Colonic mucosa (tissue), 4 donors: ENCODE results near the gene LILRB1. TPM values are rescaled to one million over a fixed set of nuclear protein-coding genes. Genes with fewer than 3 reads are reported as not detected.

Source experiments
- DNase-seq: peaks from one replicate; pipeline ENCODE4 v3.0.0-alpha.2; 2020
- H3K27ac ChIP-seq: fragments of 200-600 bp; one replicate; pipeline ENCODE4 v1.8.0; 2021
- H3K27me3 ChIP-seq: fragments of 200-600 bp; one replicate; pipeline ENCODE4 v1.8.0; 2021
- H3K36me3 ChIP-seq: fragments of 200-600 bp; one replicate; pipeline ENCODE4 v1.8.0; 2021
- H3K4me1 ChIP-seq: fragments of 200-600 bp; one replicate; pipeline ENCODE4 v1.8.0; 2021; ENCODE audit warnings: mild to moderate bottlenecking
- H3K4me3 ChIP-seq: fragments of 200-600 bp; one replicate; pipeline ENCODE4 v1.8.0; 2021
- H3K9ac ChIP-seq, 2 donors: one replicate each; pipeline ENCODE4 v1.7.0; 2013; ENCODE audit warnings: control low read depth in 2 of 2, low read depth in 2 of 2, low read length in 2 of 2
- H3K9me3 ChIP-seq: fragments of 200-600 bp; one replicate; pipeline ENCODE4 v1.8.0; 2021
- CTCF ChIP-seq: fragments of 200-600 bp; IDR thresholded peaks from one replicate; pipeline ENCODE4 v1.8.0; 2022; ENCODE audit warnings: antibody characterized with exemption, mild to moderate bottlenecking
- intact Hi-C: fragments of 100-400 bp; cut with DNase I; formaldehyde crosslinking; loops from one replicate; pipeline ENCODE4 v1.14.1; 2022
- total RNA-seq, 2 donors: library from RNA; stranded (reverse); fragmentation: NEBNext Ultra II Directional in 1 of 2; extraction: Animal tissue kit (Norgen Biotek cat#: 25700) in 1 of 2; gene quantifications; one replicate each; pipeline ENCODE4 v1.2.1, GENCODE V29; 2021
- donor health status: healthy.
- donor health status: DM: no; HTN: no; CAD: no.
- donor health status: DM: no; HTN: no; CAD: no.

Gene LILRB1
- total RNA-seq, 2 donors from 2014 or later: 2.1 to 3.6 TPM

GRCh38 chr19:54654447-54655321 lies 24.4 kb downstream of the LILRB1 start:
- no peaks in the 10 kb centered on the region for H3K4me1 ChIP-seq
- DNase-seq: no peak
- no peaks in the 10 kb centered on the region for H3K36me3 ChIP-seq
- H3K27ac ChIP-seq: no peak overlapping the region
- no peak for TF ChIP-seq CTCF
- H3K9me3 ChIP-seq: no peaks in the 10 kb centered on the region
- no peak overlapping the region for H3K4me3 ChIP-seq
- H3K27me3 ChIP-seq: no peaks in the 10 kb centered on the region
- no peak overlapping the region for H3K9ac ChIP-seq
- intact Hi-C loops: no loop called here

GRCh38 chr19:54659300-54659699 lies 29.0 kb downstream of the LILRB1 start:
- Histone ChIP-seq H3K4me1 (no peaks in the 10 kb centered on the region), H3K27me3 (no peaks in the 10 kb centered on the region), H3K9me3 (no peaks in the 10 kb centered on the region), H3K9ac (no peak overlapping the region), H3K4me3 (no peak overlapping the region), H3K27ac (no peak overlapping the region), H3K36me3 (no peaks in the 10 kb centered on the region)
- intact Hi-C loops: no loop called here
- DNase-seq: no peak
- no peak for TF ChIP-seq CTCF

GRCh38 chr19:54660306-54660705 lies 30.0 kb downstream of the LILRB1 start:
- intact Hi-C loops: no loop called here
- Histone ChIP-seq H3K27me3 (no peaks in the 10 kb centered on the region), H3K27ac (no peak overlapping the region), H3K4me1 (no peaks in the 10 kb centered on the region), H3K9me3 (no peaks in the 10 kb centered on the region), H3K4me3 (no peak overlapping the region), H3K9ac (no peak overlapping the region), H3K36me3 (no peaks in the 10 kb centered on the region)
- no peak for DNase-seq
- TF ChIP-seq CTCF: no peak

GRCh38 chr19:54660964-54661363 lies 30.7 kb downstream of the LILRB1 start:
- Histone ChIP-seq H3K4me3 (no peak overlapping the region), H3K9ac (no peak overlapping the region), H3K9me3 (no peaks in the 10 kb centered on the region), H3K27ac (no peak overlapping the region), H3K4me1 (no peaks in the 10 kb centered on the region), H3K36me3 (no peaks in the 10 kb centered on the region), H3K27me3 (no peaks in the 10 kb centered on the region)
- intact Hi-C loops: no loop called here
- TF ChIP-seq CTCF: no peak
- no peak for DNase-seq

GRCh38 chr19:54661846-54662481 lies 31.7 kb downstream of the LILRB1 start:
- no peak for DNase-seq
- H3K36me3 ChIP-seq: no peaks in the 10 kb centered on the region
- H3K9ac ChIP-seq: no peak overlapping the region
- H3K27me3 ChIP-seq: no peaks in the 10 kb centered on the region
- H3K9me3 ChIP-seq: no peaks in the 10 kb centered on the region
- H3K4me1 ChIP-seq: no peaks in the 10 kb centered on the region
- H3K27ac ChIP-seq: no peak overlapping the region
- no peak overlapping the region for H3K4me3 ChIP-seq
- no peak for TF ChIP-seq CTCF
- intact Hi-C loops: no loop called here
